Adrenal gland (tissue), 12 donors: ENCODE measurements around the gene LMNTD2. TPM values are rescaled to one million over a fixed set of nuclear protein-coding genes. Genes with fewer than 3 reads are reported as not detected.

Experiments
- DNase-seq, 7 donors: peaks; one replicate each; pipeline ENCODE4 v3.0.0-alpha.2; 2019 to 2020
- H3K27ac ChIP-seq, 5 donors: fragments of 200-600 bp; sonication (generic) in 4 of 5; 1 replicate in 3 of 5; 2 replicates in 2 of 5; pipeline versions ENCODE4 v1.5.1 to v1.8.0; 2016 to 2020; ENCODE audit warnings: mild to moderate bottlenecking in 1 of 5
- H3K27me3 ChIP-seq: fragments of 200-600 bp; 2 replicates; pipeline ENCODE4 v1.8.0; 2021
- H3K36me3 ChIP-seq, 2 donors: fragments of 200-600 bp; replicated peaks in 1 of 2; 1 replicate in 1 of 2; 2 replicates in 1 of 2; pipeline versions ENCODE4 v1.5.1 to v1.8.0; 2018 to 2022
- H3K4me1 ChIP-seq, 2 donors: fragments of 200-600 bp; replicated peaks in 1 of 2; 1 replicate in 1 of 2; 2 replicates in 1 of 2; pipeline versions ENCODE4 v1.5.1 to v1.8.0; 2018 to 2021
- H3K4me3 ChIP-seq, 4 donors: fragments of 200-600 bp; sonication (generic) in 3 of 4; one replicate each; pipeline ENCODE4 v1.5.1; 2016 to 2018
- H3K9me3 ChIP-seq, 3 donors: fragments of 200-600 bp; sonication (generic) in 1 of 3; replicated peaks in 1 of 3; 1 replicate in 2 of 3; 2 replicates in 1 of 3; pipeline versions ENCODE4 v1.5.1 to v1.8.0; 2016 to 2021
- CTCF ChIP-seq, 6 experiments: fragments of 450-650 bp in 4 of 6; fragments of 200-600 bp in 2 of 6; sonication (generic) in 1 of 6; IDR thresholded peaks; 1 replicate in 5 of 6; 2 replicates in 1 of 6; pipeline versions ENCODE4 v1.5.1 to v1.8.0; 2016 to 2021; ENCODE audit warnings: antibody characterized with exemption in 6 of 6, mild to moderate bottlenecking in 2 of 6, moderate library complexity in 1 of 6
- POLR2A ChIP-seq, 2 donors: fragments of 450-650 bp; IDR thresholded peaks; one replicate each; pipeline ENCODE4 v1.6.1; 2017; ENCODE audit warnings: antibody characterized with exemption in 2 of 2, mild to moderate bottlenecking in 2 of 2, moderate library complexity in 1 of 2
- WGBS, 4 donors: extraction: QIAGEN DNeasy Blood & Tissue Kit in 2 of 4; methylation state at CpG; one replicate each; pipeline versions ENCODE4 v1.1.5 to v1.1.7; 2013 to 2017; 5-methylcytosine and 5-hydroxymethylcytosine counted together
- intact Hi-C, 2 donors: fragments of 100-400 bp; cut with DNase I; formaldehyde crosslinking; loops; one replicate each; pipeline versions ENCODE4 v1.14.1 to v1.15.0; 2022 to 2023
- polyA plus RNA-seq, 3 donors: library from polyadenylated mRNA; stranded (reverse); fragments of 200-250 nt in 2 of 3; fragments of 350-450 nt in 1 of 3; fragmentation: Illumina TruSeq in 1 of 3; extraction: RNeasy Lipid Tissue Mini Kit (QIAGEN cat#74804) in 1 of 3; gene quantifications; one replicate each; pipeline ENCODE4 v1.2.3, GENCODE V29; 2013 to 2014
- total RNA-seq, 9 donors: library from RNA; depleted of rRNA in 4 of 9; stranded (reverse); fragments of >200 nt in 4 of 9; fragments of 120-200 nt in 1 of 9; fragmentation: NEBNext Ultra II Directional in 1 of 9; extraction: Animal tissue kit (Norgen Biotek cat#: 25700) in 1 of 9; gene quantifications; one replicate each; pipeline versions ENCODE4 v1.1.0 to v1.2.4, GENCODE V29; 2013 to 2023
- donor health status: healthy with polysubstance abuse.
- donor health status: Bipolar disorder and iron deficiency.
- donor health status: DM: yes; HTN: yes; CAD: no.
- donor health status: DM: no; HTN: no; CAD: no.
- donor health status: DM: no; HTN: no; CAD: no.
- donor health status: DM: yes; HTN: yes; CAD: no.

Gene LMNTD2
- total and polyA plus RNA-seq, 12 donors: 0.20 to 21.0 (median 6.1) TPM

- no peak for TF ChIP-seq CTCF (IDR thresholded peaks at IDR 0.05)
- no peak for TF ChIP-seq POLR2A (IDR thresholded peaks at IDR 0.05)
- Histone ChIP-seq H3K36me3 (peaks cover 0 to 91% of the 10 kb centered on the region in 2 donors), H3K27me3 (no peaks in the 10 kb centered on the region), H3K4me3 (no peak overlapping the region), H3K27ac (no peak overlapping the region), H3K4me1 (peaks cover 6 to 7% of the 10 kb centered on the region in 2 donors), H3K9me3 (no peaks in the 10 kb centered on the region)
- no peak for DNase-seq
- 78 to 86% (median 80%) methylated on average over 10 of the region's 10 CpGs for WGBS, 4 donors
- intact Hi-C loops: no loop called here
These were observed 32.4 kb upstream of the LMNTD2 start for GRCh38 chr11:592918-593317.

- Histone ChIP-seq H3K4me1 (peaks cover 9 to 10% of the 10 kb centered on the region in 2 donors), H3K36me3 (peaks cover 0 to 88% of the 10 kb centered on the region in 2 donors), H3K27ac (no peak overlapping the region), H3K4me3 (no peak overlapping the region), H3K27me3 (no peaks in the 10 kb centered on the region), H3K9me3 (no peaks in the 10 kb centered on the region)
- intact Hi-C loops: no loop called here
- WGBS, 4 donors: 87 to 96% (median 96%) methylated on average over 16 to 22 of the region's 22 CpGs
- no peak for TF ChIP-seq CTCF (IDR thresholded peaks at IDR 0.05)
- TF ChIP-seq POLR2A (IDR thresholded peaks at IDR 0.05): no peak
- DNase-seq: no peak
These were observed 32.0 kb upstream of the LMNTD2 start for GRCh38 chr11:592501-592900.

- no peak for DNase-seq
- Histone ChIP-seq H3K4me3 (no peak overlapping the region), H3K9me3 (no peaks in the 10 kb centered on the region), H3K36me3 (peaks cover 0 to 88% of the 10 kb centered on the region in 2 donors), H3K27me3 (no peaks in the 10 kb centered on the region), H3K4me1 (peaks cover 12 to 17% of the 10 kb centered on the region in 2 donors), H3K27ac (no peak overlapping the region)
- TF ChIP-seq CTCF (IDR thresholded peaks at IDR 0.05): no peak
- no peak for TF ChIP-seq POLR2A (IDR thresholded peaks at IDR 0.05)
- intact Hi-C loops: no loop called here
- 84 to 89% (median 87%) methylated on average over 11 of the region's 11 CpGs for WGBS, 4 donors
These were observed 30.5 kb upstream of the LMNTD2 start for GRCh38 chr11:590997-591396.

- WGBS, 4 donors: 92 to 95% (median 95%) methylated on average over 26 of the region's 26 CpGs
- TF ChIP-seq POLR2A (IDR thresholded peaks at IDR 0.05) (no peak), CTCF (IDR thresholded peaks at IDR 0.05) (no peak)
These were observed 29.3 kb upstream of the LMNTD2 start for GRCh38 chr11:589798-590197.

More at GRCh38 chr11:589798-590197, 29.3 kb upstream of the LMNTD2 start:
- Histone ChIP-seq H3K27me3 (no peaks in the 10 kb centered on the region), H3K27ac (no peak overlapping the region), H3K9me3 (no peaks in the 10 kb centered on the region), H3K4me3 (no peak overlapping the region), H3K4me1 (peaks cover 12 to 17% of the 10 kb centered on the region in 2 donors), H3K36me3 (peaks cover 0 to 82% of the 10 kb centered on the region in 2 donors)
- no peak for DNase-seq
- intact Hi-C loops: no loop called here
